ENCODE results near the gene IMMP2L.
"Not testable (repeated sequence)": the region's sequence is repeated elsewhere in the genome, so short reads cannot be mapped to it uniquely, and the experiment has no call there.

IMMP2L gene

GRCh38 chr7:110988890-110989501 is 573.3 kb downstream of the IMMP2L start:
- no peak for DNase-seq (ENCODE audit: low read depth)

GRCh38 chr7:110988348-110988747 is 573.9 kb downstream of the IMMP2L start:
- DNase-seq (ENCODE audit: low read depth): no peak

- DNase-seq (ENCODE audit: low read depth): no peak
These were observed 575.1 kb downstream of the IMMP2L start for GRCh38 chr7:110987127-110987693.

DNA sequence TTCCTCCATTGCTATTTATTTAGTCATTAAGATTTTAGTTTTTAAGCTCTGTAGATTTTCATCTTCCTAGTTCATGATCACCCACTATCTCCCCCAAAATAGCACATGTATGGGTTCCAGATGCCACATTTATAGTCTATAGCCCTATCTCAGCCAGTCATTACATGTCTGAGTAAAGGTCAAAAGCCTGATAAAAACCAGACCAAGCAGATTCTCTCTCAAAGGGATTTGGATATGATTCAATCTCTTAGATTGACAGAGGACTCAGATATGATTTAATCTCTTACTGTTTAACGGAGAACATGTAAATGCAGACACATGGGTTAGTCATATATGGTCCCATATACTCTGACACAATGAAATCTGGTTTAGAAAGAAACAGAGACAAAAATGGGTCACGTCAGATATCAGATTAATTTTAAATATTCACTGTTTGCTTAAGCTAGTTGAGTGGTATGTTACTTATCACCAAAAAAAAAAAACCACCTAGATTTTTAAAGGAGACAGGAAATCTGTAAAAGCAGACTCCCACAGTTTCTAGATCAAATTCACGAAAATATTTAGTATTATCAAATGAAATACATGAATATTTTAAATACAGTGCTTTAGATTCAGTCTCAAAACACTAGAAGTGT is 578.4 kb downstream of the IMMP2L start:
- DNase-seq (ENCODE audit: low read depth): no peak

GRCh38 chr7:110977127-110977737 is 585.1 kb downstream of the IMMP2L start:
- no peak for DNase-seq (ENCODE audit: low read depth)

GRCh38 chr7:110975486-110975885 is 586.8 kb downstream of the IMMP2L start:
- DNase-seq (ENCODE audit: low read depth): no peak

GRCh38 chr7:110974441-110974840 is 587.9 kb downstream of the IMMP2L start:
- no peak for DNase-seq (ENCODE audit: low read depth)

GRCh38 chr7:110973196-110973990 is 588.9 kb downstream of the IMMP2L start:
- no peak for DNase-seq (ENCODE audit: low read depth)

GRCh38 chr7:110964775-110965174 is 597.5 kb downstream of the IMMP2L start:
- no peak for DNase-seq (ENCODE audit: low read depth)

GRCh38 chr7:110962826-110963225 is 599.5 kb downstream of the IMMP2L start:
- DNase-seq (ENCODE audit: low read depth): no peak

DNA sequence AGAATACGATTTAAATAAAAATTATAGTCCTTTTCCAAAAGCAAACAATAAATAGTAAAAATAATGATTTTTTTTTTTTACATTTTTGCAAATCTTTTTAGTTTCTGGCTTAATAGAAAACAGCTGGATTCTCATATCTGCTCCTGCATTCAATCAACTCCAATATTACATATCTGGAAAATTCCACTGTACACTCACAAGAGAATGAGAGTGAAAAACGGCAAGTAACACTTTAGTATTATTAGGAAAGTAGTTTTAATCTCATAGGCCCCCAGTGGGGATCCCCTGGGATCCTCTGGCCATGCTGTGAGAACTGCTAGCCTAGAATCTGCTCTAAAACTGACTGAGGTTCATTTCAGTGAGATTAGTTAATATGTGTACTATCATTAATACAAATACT is 599.9 kb downstream of the IMMP2L start:
- no peak for DNase-seq (ENCODE audit: low read depth)

DNA sequence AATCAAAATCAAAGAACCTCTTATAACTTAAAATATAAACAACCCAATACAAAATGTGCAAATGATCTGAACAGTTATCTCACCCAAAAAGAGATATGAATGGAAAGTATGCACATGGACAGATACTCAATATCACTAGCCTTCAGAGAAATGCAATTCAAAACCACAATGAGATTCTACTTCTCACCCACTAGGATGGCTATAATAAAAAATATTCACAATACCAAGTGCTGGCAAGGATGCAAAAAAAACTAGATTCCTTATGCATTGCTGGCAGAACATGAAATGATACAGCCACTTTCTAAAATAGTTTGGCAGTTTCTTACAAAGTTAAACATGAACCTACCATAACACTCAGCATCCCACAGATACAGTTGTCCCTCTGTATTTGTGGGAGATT is 601.5 kb downstream of the IMMP2L start:
- DNase-seq (ENCODE audit: low read depth): no peak

- no peak for DNase-seq (ENCODE audit: low read depth)
These were observed 614.0 kb downstream of the IMMP2L start for GRCh38 chr7:110948280-110948679.

- DNase-seq (ENCODE audit: low read depth): no peak
These were observed 614.9 kb downstream of the IMMP2L start for GRCh38 chr7:110947408-110947807.

GRCh38 chr7:110944966-110945644 is 617.2 kb downstream of the IMMP2L start:
- no peak for DNase-seq (ENCODE audit: low read depth)

- no peak for DNase-seq (ENCODE audit: low read depth)
These were observed 617.8 kb downstream of the IMMP2L start for GRCh38 chr7:110944448-110944847.

- DNase-seq (ENCODE audit: low read depth): no peak
These were observed 618.5 kb downstream of the IMMP2L start for GRCh38 chr7:110943701-110944345.

DNA sequence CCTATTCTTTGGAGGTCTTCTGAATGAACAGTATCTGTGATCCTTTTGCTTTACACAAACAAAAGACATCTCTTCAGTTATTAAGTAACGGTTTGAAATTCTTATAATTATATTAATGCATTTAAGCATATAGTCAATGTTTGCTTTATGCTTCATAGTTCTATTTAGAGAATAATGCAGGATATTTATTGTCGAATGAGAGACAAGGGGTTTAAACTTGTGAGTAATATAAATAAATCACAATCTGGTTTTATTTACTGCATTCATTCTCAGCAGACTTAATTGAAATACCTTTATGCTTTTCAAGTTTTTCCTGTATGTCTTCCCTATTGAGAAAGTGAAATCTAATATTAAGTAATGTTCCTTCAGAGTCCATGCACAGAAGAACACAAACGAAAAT is 620.9 kb downstream of the IMMP2L start:
- DNase-seq (ENCODE audit: low read depth): no peak

DNA sequence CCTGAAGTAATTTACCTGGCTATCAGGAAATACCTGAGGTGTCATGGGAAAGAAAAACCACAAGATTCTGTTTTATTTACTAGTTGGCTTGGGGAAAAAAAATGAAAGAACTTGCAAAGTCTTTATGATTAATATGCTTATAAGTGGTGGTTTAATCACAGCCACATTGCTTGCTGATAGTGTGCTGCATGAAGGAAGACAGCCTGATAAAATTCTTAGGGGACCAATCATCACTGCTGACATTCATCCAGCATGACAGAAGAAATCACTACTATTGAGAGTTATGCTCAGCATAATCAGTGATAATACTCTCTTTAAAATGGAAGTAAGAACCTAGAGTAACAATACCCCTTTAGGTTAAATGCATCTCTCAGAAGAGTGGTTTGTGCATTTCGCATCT is 621.5 kb downstream of the IMMP2L start:
- DNase-seq (ENCODE audit: low read depth): no peak

- no peak for DNase-seq (ENCODE audit: low read depth)
These were observed 624.1 kb downstream of the IMMP2L start for GRCh38 chr7:110938165-110938564.

- DNase-seq (ENCODE audit: low read depth): not testable (repeated sequence)
These were observed 625.6 kb downstream of the IMMP2L start for GRCh38 chr7:110936665-110937064.
